HEK293 (cell line): Measurements from ENCODE around the gene PLEKHG4B.

Experiments used
- CTCF ChIA-PET: fragments of 350-600 bp; formaldehyde crosslinking; extraction: SDS; loops from one replicate; lab custom pipeline; 2021; ENCODE audit warnings: antibody characterized with exemption; lab: Yijun Ruan, JAX
- POLR2A ChIA-PET: fragments of 300-600 bp; formaldehyde crosslinking; extraction: SDS; loops from one replicate; lab custom pipeline; 2020; ENCODE audit warnings: antibody characterized with exemption, inconsistent platforms; lab: Yijun Ruan, JAX
- H3K27ac ChIP-seq: fragments of 200-500 bp; sonication (Bioruptor generic); 2 replicates; pipeline ENCODE4 v1.5.1; 2014; ENCODE audit warnings: low read depth, low read length, control low read depth, inconsistent platforms; ENCODE audit errors: extremely low read depth
- H3K36me3 ChIP-seq, 2 experiments: fragments of 200-500 bp in 1 of 2; sonication (Bioruptor generic) in 1 of 2; 1 replicate in 1 of 2; 2 replicates in 1 of 2; pipeline ENCODE4 v1.5.1; 2014 to 2017; ENCODE audit warnings: inconsistent platforms in 2 of 2, low read length in 2 of 2; ENCODE audit not compliant: control insufficient read depth in 2 of 2, insufficient read depth in 1 of 2
- H3K4me1 ChIP-seq: fragments of 200-500 bp; sonication (Bioruptor generic); 2 replicates; pipeline ENCODE4 v1.5.1; 2014; ENCODE audit warnings: mild to moderate bottlenecking, low read length, inconsistent platforms; ENCODE audit not compliant: control insufficient read depth, insufficient read depth
- H3K4me3 ChIP-seq: 2 replicates; pipeline ENCODE4 v1.5.1; 2011; ENCODE audit warnings: low read depth, mild to moderate bottlenecking, control low read depth, low read length, moderate library complexity
- H3K9me3 ChIP-seq: fragments of 200-500 bp; sonication (Bioruptor generic); 2 replicates; pipeline ENCODE4 v1.5.1; 2014; ENCODE audit warnings: low read depth, low read length, inconsistent platforms; ENCODE audit not compliant: control insufficient read depth, insufficient read depth
- BCL11B ChIP-seq: fragments of 450-650 bp; formaldehyde crosslinking; IDR thresholded peaks from 2 replicates; pipeline ENCODE4 v1.5.1; 2016; ENCODE audit warnings: low read depth, missing biosample characterization, missing genetic modification characterization
- KLF17 ChIP-seq: fragments of 450-650 bp; formaldehyde crosslinking; IDR thresholded peaks from 2 replicates; pipeline ENCODE4 v1.5.1; 2016; ENCODE audit warnings: missing biosample characterization, missing genetic modification characterization
- MYNN ChIP-seq: fragments of 450-650 bp; formaldehyde crosslinking; IDR thresholded peaks from 2 replicates; pipeline ENCODE4 v1.5.1; 2016; ENCODE audit warnings: missing biosample characterization, missing genetic modification characterization, borderline replicate concordance
- OVOL3 ChIP-seq: fragments of 450-650 bp; formaldehyde crosslinking; IDR thresholded peaks from 2 replicates; pipeline ENCODE4 v1.5.1; 2016; ENCODE audit warnings: missing biosample characterization, missing genetic modification characterization
- SALL2 ChIP-seq: fragments of 450-650 bp; formaldehyde crosslinking; IDR thresholded peaks from 2 replicates; pipeline ENCODE4 v1.5.0; 2017; ENCODE audit warnings: missing biosample characterization, mild to moderate bottlenecking, missing genetic modification characterization, borderline replicate concordance
- ZBTB8A ChIP-seq: fragments of 450-650 bp; formaldehyde crosslinking; IDR thresholded peaks from 2 replicates; pipeline ENCODE4 v1.5.1; 2016; ENCODE audit warnings: missing biosample characterization, missing genetic modification characterization
- ZNF132 ChIP-seq: fragments of 450-650 bp; formaldehyde crosslinking; IDR thresholded peaks from 2 replicates; pipeline ENCODE4 v1.5.1; 2017; ENCODE audit warnings: missing biosample characterization, missing genetic modification characterization, borderline replicate concordance
- ZNF155 ChIP-seq: fragments of 450-650 bp; formaldehyde crosslinking; IDR thresholded peaks from 2 replicates; pipeline ENCODE4 v1.5.1; 2016; ENCODE audit warnings: missing biosample characterization, missing genetic modification characterization
- ZNF169 ChIP-seq: fragments of 450-650 bp; formaldehyde crosslinking; IDR thresholded peaks from 2 replicates; pipeline ENCODE4 v1.5.1; 2016; ENCODE audit warnings: missing biosample characterization, missing genetic modification characterization
- ZNF362 ChIP-seq: fragments of 450-650 bp; formaldehyde crosslinking; IDR thresholded peaks from 2 replicates; pipeline ENCODE4 v1.5.1; 2016; ENCODE audit warnings: missing biosample characterization, missing genetic modification characterization
- ZNF416 ChIP-seq: fragments of 450-650 bp; formaldehyde crosslinking; IDR thresholded peaks from 2 replicates; pipeline ENCODE4 v1.5.1; 2016; ENCODE audit warnings: missing biosample characterization, missing genetic modification characterization
- ZNF423 ChIP-seq: fragments of 450-650 bp; formaldehyde crosslinking; IDR thresholded peaks from 2 replicates; pipeline ENCODE4 v1.5.1; 2016; ENCODE audit warnings: missing biosample characterization, missing genetic modification characterization
- ZNF544 ChIP-seq: fragments of 450-650 bp; formaldehyde crosslinking; IDR thresholded peaks from 2 replicates; pipeline ENCODE4 v1.5.0; 2017; ENCODE audit warnings: missing biosample characterization, missing genetic modification characterization
- ZNF560 ChIP-seq: fragments of 450-650 bp; formaldehyde crosslinking; IDR thresholded peaks from 2 replicates; pipeline ENCODE4 v1.5.1; 2017; ENCODE audit warnings: missing biosample characterization, missing genetic modification characterization, borderline replicate concordance
- ZNF843 ChIP-seq: fragments of 450-650 bp; formaldehyde crosslinking; IDR thresholded peaks from 2 replicates; pipeline ENCODE4 v1.5.1; 2016; ENCODE audit warnings: missing biosample characterization, missing genetic modification characterization
- ZSCAN30 ChIP-seq: fragments of 450-650 bp; IDR thresholded peaks from 2 replicates; pipeline ENCODE4 v1.5.1; 2018; ENCODE audit warnings: missing biosample characterization, mild to moderate bottlenecking, missing genetic modification characterization, moderate library complexity
- TF ChIP-seq, protein P1 (sequence below): fragments of 450-650 bp; formaldehyde crosslinking; IDR thresholded peaks from 2 replicates; pipeline ENCODE4 v1.5.1; 2016; ENCODE audit warnings: missing biosample characterization, missing genetic modification characterization, borderline replicate concordance
- TF ChIP-seq, protein P2 (sequence below): fragments of 450-650 bp; formaldehyde crosslinking; IDR thresholded peaks from 2 replicates; pipeline ENCODE4 v1.5.1; 2016; ENCODE audit warnings: missing biosample characterization, missing genetic modification characterization

PLEKHG4B gene

DNA sequence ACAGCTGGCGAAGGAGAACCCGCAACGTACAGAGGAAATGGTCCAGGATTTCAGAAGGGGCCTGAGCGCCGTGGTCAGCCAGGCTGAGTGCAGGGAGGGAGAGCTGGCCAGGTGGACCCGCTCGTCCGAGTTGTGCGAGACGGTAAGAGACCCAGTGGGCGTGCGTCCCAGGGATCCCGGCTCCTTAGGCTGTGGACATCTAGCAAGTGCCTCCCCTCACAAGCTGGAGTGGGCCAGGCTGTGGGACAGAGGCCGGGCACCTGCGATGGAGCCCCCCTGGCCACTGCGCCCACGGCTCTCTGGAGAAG is 69.8 kb downstream of the PLEKHG4B start (continued):
- no peak for TF ChIP-seq ZNF362
- no peak for TF ChIP-seq ZNF155
- no peak for TF ChIP-seq MYNN
- TF ChIP-seq, protein P1, sequence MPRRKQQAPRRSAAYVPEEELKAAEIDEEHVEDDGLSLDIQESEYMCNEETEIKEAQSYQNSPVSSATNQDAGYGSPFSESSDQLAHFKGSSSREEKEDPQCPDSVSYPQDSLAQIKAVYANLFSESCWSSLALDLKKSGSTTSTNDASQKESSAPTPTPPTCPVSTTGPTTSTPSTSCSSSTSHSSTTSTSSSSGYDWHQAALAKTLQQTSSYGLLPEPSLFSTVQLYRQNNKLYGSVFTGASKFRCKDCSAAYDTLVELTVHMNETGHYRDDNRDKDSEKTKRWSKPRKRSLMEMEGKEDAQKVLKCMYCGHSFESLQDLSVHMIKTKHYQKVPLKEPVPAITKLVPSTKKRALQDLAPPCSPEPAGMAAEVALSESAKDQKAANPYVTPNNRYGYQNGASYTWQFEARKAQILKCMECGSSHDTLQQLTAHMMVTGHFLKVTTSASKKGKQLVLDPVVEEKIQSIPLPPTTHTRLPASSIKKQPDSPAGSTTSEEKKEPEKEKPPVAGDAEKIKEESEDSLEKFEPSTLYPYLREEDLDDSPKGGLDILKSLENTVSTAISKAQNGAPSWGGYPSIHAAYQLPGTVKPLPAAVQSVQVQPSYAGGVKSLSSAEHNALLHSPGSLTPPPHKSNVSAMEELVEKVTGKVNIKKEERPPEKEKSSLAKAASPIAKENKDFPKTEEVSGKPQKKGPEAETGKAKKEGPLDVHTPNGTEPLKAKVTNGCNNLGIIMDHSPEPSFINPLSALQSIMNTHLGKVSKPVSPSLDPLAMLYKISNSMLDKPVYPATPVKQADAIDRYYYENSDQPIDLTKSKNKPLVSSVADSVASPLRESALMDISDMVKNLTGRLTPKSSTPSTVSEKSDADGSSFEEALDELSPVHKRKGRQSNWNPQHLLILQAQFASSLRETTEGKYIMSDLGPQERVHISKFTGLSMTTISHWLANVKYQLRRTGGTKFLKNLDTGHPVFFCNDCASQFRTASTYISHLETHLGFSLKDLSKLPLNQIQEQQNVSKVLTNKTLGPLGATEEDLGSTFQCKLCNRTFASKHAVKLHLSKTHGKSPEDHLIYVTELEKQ (tag by site-specific recombination): no peak
- TF ChIP-seq, protein P2, sequence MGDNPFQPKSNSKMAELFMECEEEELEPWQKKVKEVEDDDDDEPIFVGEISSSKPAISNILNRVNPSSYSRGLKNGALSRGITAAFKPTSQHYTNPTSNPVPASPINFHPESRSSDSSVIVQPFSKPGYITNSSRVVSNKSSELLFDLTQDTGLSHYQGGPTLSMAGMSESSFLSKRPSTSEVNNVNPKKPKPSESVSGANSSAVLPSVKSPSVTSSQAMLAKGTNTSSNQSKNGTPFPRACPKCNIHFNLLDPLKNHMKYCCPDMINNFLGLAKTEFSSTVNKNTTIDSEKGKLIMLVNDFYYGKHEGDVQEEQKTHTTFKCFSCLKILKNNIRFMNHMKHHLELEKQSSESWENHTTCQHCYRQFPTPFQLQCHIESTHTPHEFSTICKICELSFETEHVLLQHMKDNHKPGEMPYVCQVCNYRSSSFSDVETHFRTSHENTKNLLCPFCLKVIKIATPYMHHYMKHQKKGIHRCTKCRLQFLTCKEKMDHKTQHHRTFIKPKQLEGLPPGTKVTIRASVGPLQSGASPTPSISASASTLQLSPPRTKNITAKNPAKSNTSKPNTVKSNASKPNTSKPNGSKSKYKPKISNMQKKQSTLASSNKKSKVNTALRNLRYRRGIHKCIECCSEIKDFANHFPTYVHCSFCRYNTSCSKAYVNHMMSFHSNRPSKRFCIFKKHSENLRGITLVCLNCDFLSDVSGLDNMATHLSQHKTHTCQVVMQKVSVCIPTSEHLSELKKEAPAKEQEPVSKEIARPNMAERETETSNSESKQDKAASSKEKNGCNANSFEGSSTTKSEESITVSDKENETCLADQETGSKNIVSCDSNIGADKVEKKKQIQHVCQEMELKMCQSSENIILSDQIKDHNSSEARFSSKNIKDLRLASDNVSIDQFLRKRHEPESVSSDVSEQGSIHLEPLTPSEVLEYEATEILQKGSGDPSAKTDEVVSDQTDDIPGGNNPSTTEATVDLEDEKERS (tag by site-specific recombination): no peak

- Histone ChIP-seq H3K4me1 (no peaks in the 10 kb centered on the region), H3K36me3 (no peaks in the 10 kb centered on the region), H3K9me3 (no peaks in the 10 kb centered on the region), H3K4me3 (no peak overlapping the region), H3K27ac (no peak overlapping the region)
- ChIA-PET CTCF (interaction anchor here (0.6 kb wide), 1 partner anchor 23 kb away, joined by 3 read pairs; no protein-coding TSS in a partner anchor), POLR2A (no interaction called here)
- no peak for TF ChIP-seq ZNF843
- no peak for TF ChIP-seq OVOL3 (tag by site-specific recombination)
- no peak for TF ChIP-seq ZSCAN30 (tag by site-specific recombination)
Observed at GRCh38 chr5:162190-162564, 70.2 kb downstream of the PLEKHG4B start.

DNA sequence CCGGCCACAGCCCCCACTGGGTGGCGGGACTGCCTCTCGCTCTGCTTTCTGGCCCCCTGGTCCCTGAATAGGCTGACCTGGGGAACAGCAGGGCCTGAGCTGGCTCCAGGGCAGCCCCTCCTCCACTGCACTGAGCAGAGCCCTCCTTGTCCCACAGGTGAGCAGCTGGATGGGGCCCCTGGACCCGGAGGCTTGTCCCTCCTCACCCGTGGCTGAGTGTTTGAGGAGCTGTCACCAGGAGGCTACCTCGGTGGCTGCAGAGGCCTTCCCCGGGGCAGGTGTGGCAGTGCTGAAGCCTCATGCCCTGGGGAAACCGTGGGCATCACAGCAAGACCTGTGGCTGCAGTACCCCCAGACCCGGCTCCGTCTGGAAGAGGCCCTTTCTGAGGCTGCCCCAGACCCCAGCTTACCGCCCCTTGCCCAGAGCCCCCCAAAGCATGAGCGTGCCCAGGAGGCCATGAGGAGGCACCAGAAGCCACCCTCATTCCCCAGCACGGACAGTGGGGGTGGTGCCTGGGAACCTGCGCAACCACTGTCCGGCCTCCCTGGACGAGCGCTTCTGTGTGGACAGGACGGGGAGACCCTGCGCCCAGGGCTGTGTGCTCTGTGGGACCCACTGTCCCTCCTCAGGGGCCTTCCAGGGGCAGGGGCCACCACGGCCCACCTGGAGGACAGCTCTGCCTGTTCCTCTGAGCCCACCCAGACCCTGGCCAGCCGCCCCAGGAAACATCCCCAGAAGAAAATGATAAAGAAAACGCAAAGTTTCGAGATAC is 70.8 kb downstream of the PLEKHG4B start:
- Histone ChIP-seq H3K27ac (no peak overlapping the region), H3K4me3 (no peak overlapping the region), H3K36me3 (no peaks in the 10 kb centered on the region), H3K4me1 (no peaks in the 10 kb centered on the region), H3K9me3 (no peaks in the 10 kb centered on the region)
- TF ChIP-seq ZNF560 (tag by site-specific recombination): no peak
- TF ChIP-seq ZNF169: no peak
- no peak for TF ChIP-seq ZBTB8A
- TF ChIP-seq ZNF544 (tag by site-specific recombination): no peak
- CTCF ChIA-PET: interaction anchor here (0.6 kb wide), 1 partner anchor 38 kb away, joined by 4 read pairs; no protein-coding TSS in a partner anchor
- POLR2A ChIA-PET: no interaction called here

GRCh38 chr5:163338-163620 is 71.3 kb downstream of the PLEKHG4B start:
- Histone ChIP-seq H3K4me3 (no peak overlapping the region), H3K4me1 (no peaks in the 10 kb centered on the region; the same call in 1 of the 2 replicates), H3K36me3 (no peaks in the 10 kb centered on the region), H3K27ac (no peak overlapping the region), H3K9me3 (no peaks in the 10 kb centered on the region)
- POLR2A ChIA-PET: no interaction called here
- CTCF ChIA-PET: interaction anchor here (0.6 kb wide), 1 partner anchor 39 kb away, joined by 4 read pairs; no protein-coding TSS in a partner anchor
- TF ChIP-seq KLF17 (tag by site-specific recombination): no peak
- TF ChIP-seq SALL2: no peak
- no peak for TF ChIP-seq ZNF423 (tag by site-specific recombination)
- no peak for TF ChIP-seq BCL11B
- TF ChIP-seq ZNF132: no peak
- no peak for TF ChIP-seq ZNF843
- no peak for TF ChIP-seq ZNF416 (tag by site-specific recombination)
- TF ChIP-seq, protein P2 (tag by site-specific recombination): no peak
